Memory B cell (primary cell): Measurements from ENCODE around the gene SEPTIN5.

Experiments used
- ATAC-seq: fragments of 150-1000 bp; cut with Tn5 transposase; 2 replicates; pipeline ENCODE4 v1.10.0; 2021; ENCODE audit warnings: low read depth, mild to moderate bottlenecking, moderate library complexity
- DNase-seq, 2 donors: peaks; one replicate each; pipeline ENCODE4 v3.0.0; 2022; ENCODE audit warnings: low spot score in 2 of 2
- H3K27ac Mint-ChIP-seq: one replicate; pipeline ENCODE4 v1.8.0; 2022; ENCODE audit warnings: mild to moderate bottlenecking, moderate library complexity, mixed read lengths
- H3K27me3 Mint-ChIP-seq: one replicate; pipeline ENCODE4 v1.8.0; 2022; ENCODE audit warnings: mixed read lengths
- H3K36me3 Mint-ChIP-seq: one replicate; pipeline ENCODE4 v1.8.0; 2022; ENCODE audit warnings: mild to moderate bottlenecking, mixed read lengths
- H3K4me1 Mint-ChIP-seq: one replicate; pipeline ENCODE4 v1.8.0; 2022; ENCODE audit warnings: mixed read lengths
- H3K4me3 Mint-ChIP-seq: one replicate; pipeline ENCODE4 v1.8.0; 2022; ENCODE audit warnings: mild to moderate bottlenecking, moderate library complexity, mixed read lengths
- H3K9me3 Mint-ChIP-seq: one replicate; pipeline ENCODE4 v1.8.0; 2022; ENCODE audit warnings: mixed read lengths

Gene SEPTIN5

GRCh38 chr22:19734837-19735382 is 20.6 kb downstream of the SEPTIN5 start:
- no peak overlapping the region for H3K4me3 Mint-ChIP-seq
- H3K36me3 Mint-ChIP-seq: no peaks in the 10 kb centered on the region
- no peak for ATAC-seq
- peaks cover 2% of the 10 kb centered on the region for H3K27me3 Mint-ChIP-seq
- no peak for DNase-seq
- H3K27ac Mint-ChIP-seq: no peak overlapping the region
- no peaks in the 10 kb centered on the region for H3K9me3 Mint-ChIP-seq
- peaks cover 3% of the 10 kb centered on the region for H3K4me1 Mint-ChIP-seq

- ATAC-seq (no peak), DNase-seq (no peak)
- peaks cover 3% of the 10 kb centered on the region for H3K27me3 Mint-ChIP-seq
- no peak overlapping the region for H3K27ac Mint-ChIP-seq
- H3K4me3 Mint-ChIP-seq: no peak overlapping the region
- no peaks in the 10 kb centered on the region for H3K36me3 Mint-ChIP-seq
- no peaks in the 10 kb centered on the region for H3K4me1 Mint-ChIP-seq
- H3K9me3 Mint-ChIP-seq: no peaks in the 10 kb centered on the region
Measured at GRCh38 chr22:19735665-19736510, 21.6 kb downstream of the SEPTIN5 start.

- Mint-ChIP-seq H3K4me3 (no peak overlapping the region), H3K27me3 (peaks cover 3% of the 10 kb centered on the region), H3K9me3 (no peaks in the 10 kb centered on the region), H3K4me1 (no peaks in the 10 kb centered on the region), H3K36me3 (no peaks in the 10 kb centered on the region), H3K27ac (no peak overlapping the region)
- ATAC-seq: no peak
- no peak for DNase-seq
Measured at GRCh38 chr22:19737846-19738663, 23.8 kb downstream of the SEPTIN5 start.

GRCh38 chr22:19738664-19739447 is 24.6 kb downstream of the SEPTIN5 start:
- no peaks in the 10 kb centered on the region for H3K9me3 Mint-ChIP-seq
- ATAC-seq (no peak), DNase-seq (no peak)
- peaks cover 3% of the 10 kb centered on the region for H3K27me3 Mint-ChIP-seq
- H3K4me3 Mint-ChIP-seq: no peak overlapping the region
- H3K27ac Mint-ChIP-seq: no peak overlapping the region
- H3K4me1 Mint-ChIP-seq: no peaks in the 10 kb centered on the region
- H3K36me3 Mint-ChIP-seq: no peaks in the 10 kb centered on the region

GRCh38 chr22:19739448-19739895 is 25.2 kb downstream of the SEPTIN5 start:
- Mint-ChIP-seq H3K27me3 (peaks cover 3% of the 10 kb centered on the region), H3K36me3 (no peaks in the 10 kb centered on the region), H3K4me1 (no peaks in the 10 kb centered on the region), H3K27ac (no peak overlapping the region), H3K4me3 (no peak overlapping the region), H3K9me3 (no peaks in the 10 kb centered on the region)
- DNase-seq (no peak), ATAC-seq (no peak)

- ATAC-seq (no peak), DNase-seq (no peak)
- Mint-ChIP-seq H3K9me3 (no peaks in the 10 kb centered on the region), H3K27ac (no peak overlapping the region), H3K4me1 (no peaks in the 10 kb centered on the region), H3K4me3 (no peak overlapping the region), H3K36me3 (no peaks in the 10 kb centered on the region), H3K27me3 (peaks cover 3% of the 10 kb centered on the region)
Measured at GRCh38 chr22:19739911-19740449, 25.7 kb downstream of the SEPTIN5 start.

GRCh38 chr22:19740586-19740985 is 26.3 kb downstream of the SEPTIN5 start:
- DNase-seq (no peak), ATAC-seq (no peak)
- Mint-ChIP-seq H3K9me3 (no peaks in the 10 kb centered on the region), H3K27me3 (peaks cover 3% of the 10 kb centered on the region), H3K27ac (no peak overlapping the region), H3K4me3 (no peak overlapping the region), H3K36me3 (no peaks in the 10 kb centered on the region), H3K4me1 (no peaks in the 10 kb centered on the region)

GRCh38 chr22:19741053-19741452 is 26.8 kb downstream of the SEPTIN5 start:
- DNase-seq (no peak), ATAC-seq (no peak)
- H3K27ac Mint-ChIP-seq: no peak overlapping the region
- H3K9me3 Mint-ChIP-seq: no peaks in the 10 kb centered on the region
- peaks cover 3% of the 10 kb centered on the region for H3K27me3 Mint-ChIP-seq
- H3K4me1 Mint-ChIP-seq: no peaks in the 10 kb centered on the region
- H3K4me3 Mint-ChIP-seq: no peak overlapping the region
- H3K36me3 Mint-ChIP-seq: no peaks in the 10 kb centered on the region

GRCh38 chr22:19742160-19743066 is 28.1 kb downstream of the SEPTIN5 start:
- H3K36me3 Mint-ChIP-seq: no peaks in the 10 kb centered on the region
- H3K4me1 Mint-ChIP-seq: no peaks in the 10 kb centered on the region
- peaks cover 3% of the 10 kb centered on the region for H3K27me3 Mint-ChIP-seq
- H3K4me3 Mint-ChIP-seq: no peak overlapping the region
- H3K27ac Mint-ChIP-seq: no peak overlapping the region
- DNase-seq (no peak), ATAC-seq (no peak)
- no peaks in the 10 kb centered on the region for H3K9me3 Mint-ChIP-seq

- DNase-seq (no peak), ATAC-seq (no peak)
- H3K36me3 Mint-ChIP-seq: no peaks in the 10 kb centered on the region
- peaks cover 3% of the 10 kb centered on the region for H3K27me3 Mint-ChIP-seq
- H3K4me3 Mint-ChIP-seq: no peak overlapping the region
- no peak overlapping the region for H3K27ac Mint-ChIP-seq
- H3K9me3 Mint-ChIP-seq: no peaks in the 10 kb centered on the region
- H3K4me1 Mint-ChIP-seq: no peaks in the 10 kb centered on the region
Measured at GRCh38 chr22:19743081-19743480, 28.8 kb downstream of the SEPTIN5 start.

- Mint-ChIP-seq H3K27me3 (peaks cover 3% of the 10 kb centered on the region), H3K9me3 (no peaks in the 10 kb centered on the region), H3K36me3 (no peaks in the 10 kb centered on the region), H3K4me1 (no peaks in the 10 kb centered on the region), H3K4me3 (no peak overlapping the region), H3K27ac (no peak overlapping the region)
- ATAC-seq (no peak), DNase-seq (no peak)
Measured at GRCh38 chr22:19743651-19744050, 29.3 kb downstream of the SEPTIN5 start.

GRCh38 chr22:19744350-19745006 is 30.2 kb downstream of the SEPTIN5 start:
- H3K27me3 Mint-ChIP-seq: peaks cover 8% of the 10 kb centered on the region
- no peak overlapping the region for H3K27ac Mint-ChIP-seq

More at GRCh38 chr22:19744350-19745006, 30.2 kb downstream of the SEPTIN5 start:
- Mint-ChIP-seq H3K4me3 (no peak overlapping the region), H3K9me3 (no peaks in the 10 kb centered on the region), H3K36me3 (no peaks in the 10 kb centered on the region), H3K4me1 (no peaks in the 10 kb centered on the region)
- ATAC-seq (no peak), DNase-seq (no peak)
